Placental pericyte (primary cell): ENCODE measurements around the gene VRK3. TPM values are rescaled to one million over a fixed set of nuclear protein-coding genes. Genes with fewer than 3 reads are reported as not detected.

Source experiments
- total RNA-seq: library from RNA; depleted of rRNA; stranded (reverse); fragments of >200 nt; gene quantifications from 2 replicates; pipeline ENCODE4 v1.2.3, GENCODE V29; 2012

Gene VRK3
- total RNA-seq, result 26.5 and 36.8 TPM in 2 replicates

GRCh38 chr19:50025022-50025793 lies at the start of gene VRK3:
TSS of gene VRK3 (minus strand) at chr19:50025372. CDS start at chr19:50016162, 9,210 bp downstream.

GRCh38 chr19:50025794-50026549 lies 800 bp upstream of the VRK3 start, which contains the start of gene ZNF473:
TSS of gene ZNF473 (plus strand) at chr19:50026005. CDS start at chr19:50031083, 5,078 bp downstream.

GRCh38 chr19:49960980-49961379 lies 64.2 kb downstream of the VRK3 start, which contains the start of gene SIGLEC11:
TSS of gene SIGLEC11 (minus strand) at chr19:49961172. CDS start at chr19:49961081, 91 bp downstream.

GRCh38 chr19:49929121-49929610 lies 96.0 kb downstream of the VRK3 start, which contains the start of the genes ATF5 and NUP62:
TSS of gene ATF5 (plus strand) at chr19:49929205. CDS start at chr19:49930851, 1,646 bp downstream.
TSS of gene NUP62 (minus strand) at chr19:49929504. CDS start at chr19:49909807, 19,697 bp downstream.

Other genes with a start within 250 kb of the VRK3 start
- gene FUZ, start 212.1 kb downstream of the VRK3 start, total RNA-seq, result 17.2 and 17.5 TPM in 2 replicates
- 22.2 and 43.8 TPM in 2 replicates for gene MED25, start 207.1 kb downstream of the VRK3 start, total RNA-seq
- 55.4 and 82.7 TPM in 2 replicates for gene PTOV1, start 174.2 kb downstream of the VRK3 start, total RNA-seq
- 47.5 and 82.2 TPM in 2 replicates for gene PNKP, start 157.8 kb downstream of the VRK3 start, total RNA-seq
- gene AKT1S1, start 148.0 kb downstream of the VRK3 start, total RNA-seq, result 16.6 and 17.9 TPM in 2 replicates
- 18.8 and 36.5 TPM in 2 replicates for gene TBC1D17, start 147.7 kb downstream of the VRK3 start, total RNA-seq
- 0.43 and 3.3 TPM in 2 replicates for gene IL4I1, start 128.5 kb downstream of the VRK3 start, total RNA-seq
- 7.4 and 12.3 TPM in 2 replicates for gene ATF5, start 96.2 kb downstream of the VRK3 start, total RNA-seq
- gene NUP62, start 95.9 kb downstream of the VRK3 start, total RNA-seq, result 31.5 and 68.1 TPM in 2 replicates
- gene SIGLEC11, start 64.2 kb downstream of the VRK3 start, total RNA-seq, result under 0.01 TPM in 1 of 2 replicates, not detected in the other
- gene ZNF473, start 633 bp upstream of the VRK3 start, total RNA-seq, result 7.9 and 9.4 TPM in 2 replicates
- gene IZUMO2, start 137.9 kb upstream of the VRK3 start, total RNA-seq, result not detected in 2 replicates
- under 0.01 TPM in 1 of 2 replicates, not detected in the other for gene MYH14, start 178.2 kb upstream of the VRK3 start, total RNA-seq